Gastroesophageal sphincter (tissue), 4 donors: ENCODE data around the gene TGFBR3. TPM values are rescaled to one million over a fixed set of nuclear protein-coding genes. Genes with fewer than 3 reads are reported as not detected.

Experiments
- ATAC-seq: fragments of 150-250 bp; one replicate; pipeline ENCODE4 v1.9.1; 2016; ENCODE audit warnings: mild to moderate bottlenecking, moderate library complexity
- H3K27ac ChIP-seq, 4 donors: fragments of 200-600 bp; sonication (generic) in 3 of 4; 1 replicate in 3 of 4; 2 replicates in 1 of 4; pipeline ENCODE4 v1.5.1; 2016 to 2019
- H3K27me3 ChIP-seq: fragments of 200-600 bp; sonication (generic); one replicate; pipeline ENCODE4 v1.5.1; 2019
- H3K36me3 ChIP-seq, 2 donors: fragments of 200-600 bp; sonication (generic); one replicate each; pipeline ENCODE4 v1.5.1; 2019; ENCODE audit warnings: control low read depth in 1 of 2
- H3K4me1 ChIP-seq, 3 donors: fragments of 200-600 bp; sonication (generic); 1 replicate in 2 of 3; 2 replicates in 1 of 3; pipeline ENCODE4 v1.5.1; 2016 to 2019; ENCODE audit warnings: control low read depth in 2 of 3
- H3K4me3 ChIP-seq, 2 donors: fragments of 200-600 bp; sonication (generic); one replicate each; pipeline ENCODE4 v1.5.1; 2019; ENCODE audit warnings: mild to moderate bottlenecking in 1 of 2, moderate library complexity in 1 of 2
- H3K9me3 ChIP-seq, 3 donors: fragments of 200-600 bp; sonication (generic); one replicate each; pipeline ENCODE4 v1.5.1; 2017 to 2019; ENCODE audit warnings: control low read depth in 2 of 3
- EP300 ChIP-seq: sonication (generic); formaldehyde crosslinking; IDR thresholded peaks from one replicate; pipeline ENCODE4 v1.6.1; 2017; ENCODE audit warnings: antibody characterized with exemption, mild to moderate bottlenecking
- POLR2A ChIP-seq, 2 donors: fragments of 450-650 bp; IDR thresholded peaks; one replicate each; pipeline ENCODE4 v1.6.1; 2017; ENCODE audit warnings: antibody characterized with exemption in 2 of 2, mild to moderate bottlenecking in 2 of 2, moderate library complexity in 1 of 2
- POLR2AphosphoS5 ChIP-seq: sonication (generic); formaldehyde crosslinking; IDR thresholded peaks from one replicate; pipeline ENCODE4 v1.6.1; 2017; ENCODE audit warnings: antibody characterized with exemption
- WGBS, 2 donors: methylation state at CpG; one replicate each; pipeline ENCODE4 v1.1.5; 2018; ENCODE audit warnings: low coverage in 1 of 2; 5-methylcytosine and 5-hydroxymethylcytosine counted together
- total RNA-seq, 4 donors: library from RNA; depleted of rRNA; stranded (reverse); fragments of >200 nt; gene quantifications; one replicate each; pipeline ENCODE4 v1.1.0, GENCODE V29; 2016
- TF ChIP-seq, protein P1 (sequence below), 4 experiments: fragments of 200-600 bp in 2 of 4; fragments of 450-650 bp in 2 of 4; sonication (generic) in 1 of 4; IDR thresholded peaks; one replicate each; pipeline ENCODE4 v1.5.1; 2017 to 2019; ENCODE audit warnings: antibody characterized with exemption in 4 of 4, mild to moderate bottlenecking in 2 of 4, moderate library complexity in 2 of 4

Gene TGFBR3
- total RNA-seq, 4 donors from 2014 or later, result 176 to 315 (median 248) TPM

DNA sequence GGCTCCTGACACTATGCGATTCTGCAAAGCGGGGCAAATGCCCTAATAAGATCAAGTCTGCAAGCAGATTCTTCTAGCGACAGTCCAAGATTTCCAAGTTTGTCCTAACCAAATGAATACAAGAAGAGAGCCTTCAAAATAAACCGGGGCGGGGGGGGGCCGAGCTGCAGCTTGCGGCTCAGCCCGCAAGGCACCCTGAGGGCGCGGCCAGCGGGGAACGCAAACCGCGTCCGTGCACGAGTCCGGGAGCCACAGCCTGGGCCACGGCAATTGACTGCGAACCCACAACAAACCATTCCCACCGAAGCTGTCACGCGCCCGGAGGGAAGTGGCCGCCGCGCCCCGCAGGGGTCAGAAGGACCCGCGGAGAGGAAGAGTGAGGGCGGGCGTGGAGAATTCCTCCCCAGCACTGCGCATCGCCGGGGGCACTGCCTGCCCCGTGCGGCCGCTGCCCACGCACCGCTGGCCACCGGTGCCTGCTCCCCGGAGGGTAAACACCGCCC, 687 bp downstream of the TGFBR3 start:
- TF ChIP-seq EP300, result no peak
- TF ChIP-seq POLR2A (IDR thresholded peaks at IDR 0.05), result no peak
- TF ChIP-seq, protein P1, sequence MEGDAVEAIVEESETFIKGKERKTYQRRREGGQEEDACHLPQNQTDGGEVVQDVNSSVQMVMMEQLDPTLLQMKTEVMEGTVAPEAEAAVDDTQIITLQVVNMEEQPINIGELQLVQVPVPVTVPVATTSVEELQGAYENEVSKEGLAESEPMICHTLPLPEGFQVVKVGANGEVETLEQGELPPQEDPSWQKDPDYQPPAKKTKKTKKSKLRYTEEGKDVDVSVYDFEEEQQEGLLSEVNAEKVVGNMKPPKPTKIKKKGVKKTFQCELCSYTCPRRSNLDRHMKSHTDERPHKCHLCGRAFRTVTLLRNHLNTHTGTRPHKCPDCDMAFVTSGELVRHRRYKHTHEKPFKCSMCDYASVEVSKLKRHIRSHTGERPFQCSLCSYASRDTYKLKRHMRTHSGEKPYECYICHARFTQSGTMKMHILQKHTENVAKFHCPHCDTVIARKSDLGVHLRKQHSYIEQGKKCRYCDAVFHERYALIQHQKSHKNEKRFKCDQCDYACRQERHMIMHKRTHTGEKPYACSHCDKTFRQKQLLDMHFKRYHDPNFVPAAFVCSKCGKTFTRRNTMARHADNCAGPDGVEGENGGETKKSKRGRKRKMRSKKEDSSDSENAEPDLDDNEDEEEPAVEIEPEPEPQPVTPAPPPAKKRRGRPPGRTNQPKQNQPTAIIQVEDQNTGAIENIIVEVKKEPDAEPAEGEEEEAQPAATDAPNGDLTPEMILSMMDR (IDR thresholded peaks at IDR 0.05), result no peak
- TF ChIP-seq POLR2AphosphoS5, result peak; percentile 37
- no peaks in the 10 kb centered on the region for H3K9me3 ChIP-seq
- H3K4me1 ChIP-seq, result peaks cover 0 to 58% (median 15%) of the 10 kb centered on the region in 3 donors
- WGBS, 2 donors, result 0% methylated on average over 2 to 20 of the region's 42 CpGs
- peak overlapping the region; percentile 67 to 99 for H3K4me3 ChIP-seq
- H3K27me3 ChIP-seq, result no peaks in the 10 kb centered on the region
- peak; percentile 22 for ATAC-seq
- no peaks in the 10 kb centered on the region for H3K36me3 ChIP-seq
- H3K27ac ChIP-seq, result peak overlapping the region; percentile 84 to 100 (median 94)

DNA sequence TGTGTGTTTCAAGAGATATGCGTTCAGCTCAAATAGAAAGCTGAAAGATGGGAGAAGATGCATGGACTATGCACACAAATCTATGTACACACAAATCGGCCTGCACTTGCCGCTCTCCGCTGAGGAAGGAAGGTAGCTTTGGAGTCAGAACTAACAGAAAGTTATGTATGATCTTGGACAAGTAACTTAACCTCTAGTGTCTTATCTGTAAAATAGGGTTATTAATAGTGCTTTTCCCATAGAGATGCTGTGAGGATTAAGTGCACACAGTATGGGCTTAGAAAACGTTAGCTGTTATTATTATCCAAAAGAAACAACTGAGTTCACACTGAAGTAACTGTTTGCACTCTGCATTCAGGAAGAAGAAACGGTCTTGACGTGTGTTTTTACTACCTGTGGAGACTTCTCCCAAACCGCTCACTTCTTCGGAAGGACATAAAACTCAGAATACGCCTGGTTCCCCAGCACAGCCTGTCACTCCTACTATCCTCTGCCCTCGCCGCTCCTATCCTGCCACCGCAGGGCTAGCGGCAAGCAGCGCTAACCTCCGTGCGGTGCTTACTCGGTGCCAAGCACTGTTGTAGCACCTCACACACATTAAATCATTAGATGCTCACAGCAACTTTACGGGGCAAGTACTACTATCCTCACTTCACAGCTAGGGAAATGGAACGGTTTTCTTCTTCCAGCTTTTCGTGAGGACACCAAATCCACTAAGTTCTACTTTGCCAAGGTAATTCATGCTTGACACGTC, 1.3 kb downstream of the TGFBR3 start:
- 3 to 4% methylated on average over 21 to 22 of the region's 22 CpGs for WGBS, 2 donors
- no peaks in the 10 kb centered on the region for H3K9me3 ChIP-seq
- ATAC-seq, result no peak
- H3K27me3 ChIP-seq, result no peaks in the 10 kb centered on the region
- H3K36me3 ChIP-seq, result no peaks in the 10 kb centered on the region
- H3K4me1 ChIP-seq, result peaks cover 3 to 59% (median 15%) of the 10 kb centered on the region in 3 donors
- H3K27ac ChIP-seq, result peak overlapping the region; percentile 84 to 100 (median 94)
- TF ChIP-seq EP300 (no peak), POLR2AphosphoS5 (peak; percentile 51)
- H3K4me3 ChIP-seq, result peak overlapping the region; percentile 67 to 99

DNA sequence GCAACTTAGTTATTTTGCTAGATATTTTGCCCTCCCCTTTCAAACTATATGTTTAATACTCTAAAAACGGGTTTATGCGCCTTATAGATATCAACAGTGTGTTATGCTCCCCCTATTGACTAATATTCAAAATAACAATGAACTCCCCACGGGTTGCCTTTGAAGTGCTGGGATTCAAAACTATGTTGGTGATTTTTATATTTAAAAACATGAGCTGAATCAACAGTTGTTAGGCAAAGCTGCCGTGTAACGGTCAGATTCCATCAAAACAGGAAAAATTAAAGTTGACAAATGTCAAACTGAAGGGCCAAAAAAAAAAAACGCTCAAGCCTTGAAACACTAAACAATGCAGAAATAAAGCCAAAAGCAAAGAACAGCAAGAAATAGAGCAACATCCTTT, 2.5 kb downstream of the TGFBR3 start:
- no peaks in the 10 kb centered on the region for H3K27me3 ChIP-seq
- ATAC-seq, result no peak
- no peaks in the 10 kb centered on the region for H3K9me3 ChIP-seq
- peak overlapping the region; percentile 84 to 100 (median 94) for H3K27ac ChIP-seq
- no peak for TF ChIP-seq EP300
- TF ChIP-seq POLR2AphosphoS5, result peak; percentile 5
- TF ChIP-seq, protein P1 (IDR thresholded peaks at IDR 0.05), result peak; percentile 23 to 52 (median 44)
- TF ChIP-seq POLR2A (IDR thresholded peaks at IDR 0.05), result no peak
- peak overlapping the region; percentile 67 to 99 for H3K4me3 ChIP-seq
- WGBS, 2 donors, result 0% methylated on average over 5 to 6 of the region's 6 CpGs
- no peaks in the 10 kb centered on the region for H3K36me3 ChIP-seq
- H3K4me1 ChIP-seq, result peaks cover 3 to 68% (median 19%) of the 10 kb centered on the region in 3 donors

DNA sequence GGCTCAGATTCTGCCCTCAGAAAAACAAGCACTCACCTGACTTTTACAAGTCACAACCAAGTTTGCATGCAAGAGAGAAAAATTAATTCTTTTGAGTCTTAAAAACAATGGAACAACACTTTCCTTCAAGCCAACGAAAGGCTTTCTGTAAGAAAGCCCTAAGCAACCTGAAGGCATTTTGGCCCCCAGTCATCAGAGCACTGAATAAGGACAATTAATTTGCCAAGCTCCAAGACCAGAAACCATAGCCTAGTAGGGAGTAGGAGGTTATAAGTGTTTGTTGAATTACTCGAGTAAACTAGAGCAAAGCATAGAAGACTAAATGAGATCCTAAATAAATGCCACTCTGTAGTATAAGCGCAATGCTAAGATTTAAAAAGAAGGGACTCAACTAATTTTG, 4.7 kb downstream of the TGFBR3 start:
- TF ChIP-seq, protein P1 (IDR thresholded peaks at IDR 0.05), result no peak
- TF ChIP-seq EP300 (no peak), POLR2AphosphoS5 (no peak), POLR2A (IDR thresholded peaks at IDR 0.05) (no peak)
- H3K4me1 ChIP-seq, result peaks cover 7 to 79% (median 28%) of the 10 kb centered on the region in 3 donors
- H3K9me3 ChIP-seq, result no peaks in the 10 kb centered on the region
- no peaks in the 10 kb centered on the region for H3K27me3 ChIP-seq
- WGBS, 2 donors, result 50 to 52% methylated on average over 3 of the region's 3 CpGs
- H3K4me3 ChIP-seq, result peak overlapping the region in 1 of 2 donors; percentile 2
- no peaks in the 10 kb centered on the region for H3K36me3 ChIP-seq
- no peak for ATAC-seq
- peak overlapping the region in 2 of 4 donors; percentile 30 to 31 for H3K27ac ChIP-seq

DNA sequence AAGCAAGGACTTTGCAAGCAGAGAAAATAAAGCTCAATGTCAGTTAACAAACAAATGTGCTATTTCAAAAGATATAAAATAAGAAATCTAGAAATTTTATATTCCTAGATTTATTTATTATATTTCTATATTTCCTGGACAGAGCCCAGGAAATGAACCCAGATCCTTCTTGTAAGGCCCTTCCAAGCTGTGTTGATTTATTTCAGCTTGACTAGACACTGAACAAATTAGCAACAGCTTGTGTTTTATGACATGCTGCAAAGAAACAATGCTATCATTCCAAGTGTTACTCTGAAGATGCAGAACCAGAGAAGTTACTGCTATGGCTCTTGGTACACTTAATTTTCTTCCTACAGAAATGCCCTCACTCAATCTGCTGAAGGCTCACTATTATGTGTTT, 6.2 kb downstream of the TGFBR3 start:
- Histone ChIP-seq H3K27me3 (no peaks in the 10 kb centered on the region), H3K9me3 (no peaks in the 10 kb centered on the region), H3K27ac (no peak overlapping the region), H3K4me1 (peaks cover 8 to 92% (median 38%) of the 10 kb centered on the region in 3 donors), H3K36me3 (no peaks in the 10 kb centered on the region), H3K4me3 (no peak overlapping the region)
- TF ChIP-seq POLR2A (IDR thresholded peaks at IDR 0.05) (no peak), EP300 (no peak), POLR2AphosphoS5 (no peak)
- TF ChIP-seq, protein P1 (IDR thresholded peaks at IDR 0.05), result no peak
- ATAC-seq, result no peak
